HL-60 (cell line): ENCODE results near the gene SUPT5H.

Experiments used
- GABPA ChIP-seq: IDR thresholded peaks from 2 replicates; pipeline ENCODE4 v1.6.1; 2012; ENCODE audit warnings: low read depth
- POLR2AphosphoS5 ChIP-seq: IDR thresholded peaks from 2 replicates; pipeline ENCODE4 v1.6.1; 2012; ENCODE audit warnings: low read depth
- TF ChIP-seq, protein P1 (sequence below): IDR thresholded peaks from one replicate; pipeline ENCODE4 v1.5.1; 2011; ENCODE audit warnings: low read length, control low read depth, inconsistent platforms; ENCODE audit not compliant: insufficient read depth
- TF ChIP-seq, protein P2 (sequence below): IDR thresholded peaks from 2 replicates; pipeline ENCODE4 v1.6.1; 2012; ENCODE audit warnings: low read depth; ENCODE audit not compliant: insufficient replicate concordance

DNA sequence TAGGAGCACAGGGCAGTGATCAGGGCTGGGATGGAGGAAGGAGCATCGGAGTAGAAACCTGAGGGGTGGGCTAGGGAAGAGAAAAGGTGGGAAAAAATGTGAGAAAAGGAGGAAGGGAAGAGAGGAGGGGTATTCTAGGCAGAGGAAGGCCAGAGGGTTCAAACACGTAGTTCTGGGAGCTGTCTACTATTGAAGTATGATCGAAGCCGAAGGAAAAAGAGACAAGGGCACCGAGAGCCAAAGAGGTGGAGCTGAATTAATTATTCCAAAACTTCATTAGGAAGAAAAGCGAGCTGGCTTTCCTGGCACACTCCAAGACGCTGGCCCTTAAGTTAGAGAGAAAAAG lies 61.2 kb downstream of the SUPT5H start:
- TF ChIP-seq, protein P1, sequence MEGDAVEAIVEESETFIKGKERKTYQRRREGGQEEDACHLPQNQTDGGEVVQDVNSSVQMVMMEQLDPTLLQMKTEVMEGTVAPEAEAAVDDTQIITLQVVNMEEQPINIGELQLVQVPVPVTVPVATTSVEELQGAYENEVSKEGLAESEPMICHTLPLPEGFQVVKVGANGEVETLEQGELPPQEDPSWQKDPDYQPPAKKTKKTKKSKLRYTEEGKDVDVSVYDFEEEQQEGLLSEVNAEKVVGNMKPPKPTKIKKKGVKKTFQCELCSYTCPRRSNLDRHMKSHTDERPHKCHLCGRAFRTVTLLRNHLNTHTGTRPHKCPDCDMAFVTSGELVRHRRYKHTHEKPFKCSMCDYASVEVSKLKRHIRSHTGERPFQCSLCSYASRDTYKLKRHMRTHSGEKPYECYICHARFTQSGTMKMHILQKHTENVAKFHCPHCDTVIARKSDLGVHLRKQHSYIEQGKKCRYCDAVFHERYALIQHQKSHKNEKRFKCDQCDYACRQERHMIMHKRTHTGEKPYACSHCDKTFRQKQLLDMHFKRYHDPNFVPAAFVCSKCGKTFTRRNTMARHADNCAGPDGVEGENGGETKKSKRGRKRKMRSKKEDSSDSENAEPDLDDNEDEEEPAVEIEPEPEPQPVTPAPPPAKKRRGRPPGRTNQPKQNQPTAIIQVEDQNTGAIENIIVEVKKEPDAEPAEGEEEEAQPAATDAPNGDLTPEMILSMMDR, result no peak
- TF ChIP-seq, protein P2, sequence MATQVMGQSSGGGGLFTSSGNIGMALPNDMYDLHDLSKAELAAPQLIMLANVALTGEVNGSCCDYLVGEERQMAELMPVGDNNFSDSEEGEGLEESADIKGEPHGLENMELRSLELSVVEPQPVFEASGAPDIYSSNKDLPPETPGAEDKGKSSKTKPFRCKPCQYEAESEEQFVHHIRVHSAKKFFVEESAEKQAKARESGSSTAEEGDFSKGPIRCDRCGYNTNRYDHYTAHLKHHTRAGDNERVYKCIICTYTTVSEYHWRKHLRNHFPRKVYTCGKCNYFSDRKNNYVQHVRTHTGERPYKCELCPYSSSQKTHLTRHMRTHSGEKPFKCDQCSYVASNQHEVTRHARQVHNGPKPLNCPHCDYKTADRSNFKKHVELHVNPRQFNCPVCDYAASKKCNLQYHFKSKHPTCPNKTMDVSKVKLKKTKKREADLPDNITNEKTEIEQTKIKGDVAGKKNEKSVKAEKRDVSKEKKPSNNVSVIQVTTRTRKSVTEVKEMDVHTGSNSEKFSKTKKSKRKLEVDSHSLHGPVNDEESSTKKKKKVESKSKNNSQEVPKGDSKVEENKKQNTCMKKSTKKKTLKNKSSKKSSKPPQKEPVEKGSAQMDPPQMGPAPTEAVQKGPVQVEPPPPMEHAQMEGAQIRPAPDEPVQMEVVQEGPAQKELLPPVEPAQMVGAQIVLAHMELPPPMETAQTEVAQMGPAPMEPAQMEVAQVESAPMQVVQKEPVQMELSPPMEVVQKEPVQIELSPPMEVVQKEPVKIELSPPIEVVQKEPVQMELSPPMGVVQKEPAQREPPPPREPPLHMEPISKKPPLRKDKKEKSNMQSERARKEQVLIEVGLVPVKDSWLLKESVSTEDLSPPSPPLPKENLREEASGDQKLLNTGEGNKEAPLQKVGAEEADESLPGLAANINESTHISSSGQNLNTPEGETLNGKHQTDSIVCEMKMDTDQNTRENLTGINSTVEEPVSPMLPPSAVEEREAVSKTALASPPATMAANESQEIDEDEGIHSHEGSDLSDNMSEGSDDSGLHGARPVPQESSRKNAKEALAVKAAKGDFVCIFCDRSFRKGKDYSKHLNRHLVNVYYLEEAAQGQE, result no peak
- TF ChIP-seq POLR2AphosphoS5 (no peak), GABPA (no peak)
